Occipital lobe (tissue), 2 donors: Measurements from ENCODE around the gene ZNF236. TPM values are rescaled to one million over a fixed set of nuclear protein-coding genes. Genes with fewer than 3 reads are reported as not detected.
"Not testable (repeated sequence)": the region's sequence is repeated elsewhere in the genome, so short reads cannot be mapped to it uniquely, and the experiment has no call there.

Experiments
- DNase-seq: peaks from one replicate; lab custom pipeline; 2025; lab: John Stamatoyannopoulos, UW
- total RNA-seq: library from RNA; depleted of rRNA; stranded (reverse); fragments of >200 nt; gene quantifications from one replicate; pipeline ENCODE4 v1.2.3, GENCODE V29; 2014

The ZNF236 gene
- total RNA-seq, 1 donor from 2014 or later = 30.3 TPM

GRCh38 chr18:76986406-76986805 is 164.0 kb downstream of the ZNF236 start:
- DNase-seq = no peak

- DNase-seq = no peak
These were observed 165.9 kb downstream of the ZNF236 start for GRCh38 chr18:76988031-76988826.

GRCh38 chr18:76988827-76989646 is 166.7 kb downstream of the ZNF236 start:
- DNase-seq = no peak

- no peak for DNase-seq
These were observed 167.4 kb downstream of the ZNF236 start for GRCh38 chr18:76989647-76990190.

- DNase-seq = not testable (repeated sequence)
These were observed 168.1 kb downstream of the ZNF236 start for GRCh38 chr18:76990343-76991020.

GRCh38 chr18:76991021-76991688 is 168.8 kb downstream of the ZNF236 start:
- DNase-seq = no peak

GRCh38 chr18:76992226-76993084 is 170.1 kb downstream of the ZNF236 start:
- no peak for DNase-seq

- DNase-seq = no peak
These were observed 170.7 kb downstream of the ZNF236 start for GRCh38 chr18:76993085-76993382.

GRCh38 chr18:76993573-76993972 is 171.2 kb downstream of the ZNF236 start:
- DNase-seq = no peak

GRCh38 chr18:76994086-76994654 is 171.8 kb downstream of the ZNF236 start:
- DNase-seq = no peak

GRCh38 chr18:76995896-76996295 is 173.5 kb downstream of the ZNF236 start:
- no peak for DNase-seq

- no peak for DNase-seq
These were observed 174.1 kb downstream of the ZNF236 start for GRCh38 chr18:76996429-76996828.

- no peak for DNase-seq
These were observed 175.8 kb downstream of the ZNF236 start for GRCh38 chr18:76997951-76998808.

GRCh38 chr18:76999077-76999476 is 176.7 kb downstream of the ZNF236 start:
- DNase-seq = no peak

- DNase-seq = no peak
These were observed 178.2 kb downstream of the ZNF236 start for GRCh38 chr18:77000527-77000926.

- DNase-seq = no peak
These were observed 178.7 kb downstream of the ZNF236 start for GRCh38 chr18:77001041-77001440.

GRCh38 chr18:77001979-77002378 is 179.6 kb downstream of the ZNF236 start:
- DNase-seq = no peak

GRCh38 chr18:77002496-77002895 is 180.1 kb downstream of the ZNF236 start:
- no peak for DNase-seq

GRCh38 chr18:77003316-77003715 is 181.0 kb downstream of the ZNF236 start:
- DNase-seq = no peak
